T-cell (primary cell): ENCODE data around the gene EOLA1. TPM values are rescaled to one million over a fixed set of nuclear protein-coding genes. Genes with fewer than 3 reads are reported as not detected.
"Not testable (repeated sequence)": the region's sequence is repeated elsewhere in the genome, so short reads cannot be mapped to it uniquely, and the experiment has no call there.

Source experiments
- ATAC-seq, 4 experiments: fragments of 200-7000 bp in 3 of 4; fragments of 150-1000 bp in 1 of 4; cut with Tn5 transposase; replicated peaks in 1 of 4; 1 replicate in 3 of 4; 2 replicates in 1 of 4; pipeline ENCODE4 v1.10.0; 2021; ENCODE audit warnings: moderate library complexity in 3 of 4, mild to moderate bottlenecking in 2 of 4, moderate number of reproducible peaks in 1 of 4
- CTCF ChIA-PET, 2 donors: fragments of 300-600 bp; sonication (Branson Sonifier 250); formaldehyde crosslinking; loops; one replicate each; lab custom pipeline; 2022; ENCODE audit warnings: antibody characterized with exemption in 2 of 2; lab: Charles Lee
- POLR2A ChIA-PET, 2 donors: fragments of 300-600 bp; sonication (Branson Sonifier 250); formaldehyde crosslinking; loops; one replicate each; lab custom pipeline; 2022; ENCODE audit warnings: antibody characterized with exemption in 2 of 2; lab: Charles Lee
- DNase-seq, 35 experiments: peaks; one replicate each; pipeline versions ENCODE4 v3.0.0 to v3.0.0-alpha.2; 2013 to 2023
- H3K27ac ChIP-seq: one replicate; pipeline ENCODE4 v1.5.1; 2013; ENCODE audit warnings: low read length
- H3K27me3 ChIP-seq, 2 experiments: replicated peaks in 1 of 2; 1 replicate in 1 of 2; 2 replicates in 1 of 2; pipeline versions ENCODE4 v1.6.1 to v1.7.0; 2013; ENCODE audit warnings: low read length in 1 of 2, mixed read lengths in 1 of 2; ENCODE audit not compliant: control insufficient read depth in 2 of 2, insufficient read depth in 2 of 2; ENCODE audit errors: extremely low read depth in 1 of 2
- H3K36me3 ChIP-seq, 2 donors: 1 replicate in 1 of 2; 2 replicates in 1 of 2; pipeline versions ENCODE4 v1.6.1 to v1.7.0; 2013; ENCODE audit warnings: low read length in 1 of 2; ENCODE audit not compliant: control insufficient read depth in 2 of 2, insufficient read depth in 1 of 2; ENCODE audit errors: extremely low read depth in 1 of 2
- H3K4me1 ChIP-seq, 2 experiments: 1 replicate in 1 of 2; 2 replicates in 1 of 2; pipeline versions ENCODE4 v1.6.1 to v1.7.0; 2013; ENCODE audit warnings: low read length in 2 of 2, mixed read lengths in 1 of 2; ENCODE audit not compliant: insufficient read depth in 2 of 2, control insufficient read depth in 1 of 2; ENCODE audit errors: extremely low read depth in 1 of 2
- H3K4me3 ChIP-seq, 2 donors: 1 replicate in 1 of 2; 2 replicates in 1 of 2; pipeline versions ENCODE4 v1.5.1 to v1.7.0; 2013; ENCODE audit warnings: mild to moderate bottlenecking in 2 of 2, low read length in 1 of 2, moderate library complexity in 1 of 2; ENCODE audit not compliant: control insufficient read depth in 1 of 2; ENCODE audit errors: extremely low read depth in 1 of 2
- H3K9me3 ChIP-seq: 2 replicates; pipeline ENCODE4 v1.7.0; 2013
- H3K27ac Mint-ChIP-seq, 2 donors: one replicate each; pipeline ENCODE4 v1.8.0; 2020 to 2021; ENCODE audit warnings: mild to moderate bottlenecking in 2 of 2, mixed read lengths in 2 of 2
- H3K27me3 Mint-ChIP-seq, 2 donors: one replicate each; pipeline ENCODE4 v1.8.0; 2021 to 2022; ENCODE audit warnings: mixed read lengths in 2 of 2
- H3K36me3 Mint-ChIP-seq: one replicate; pipeline ENCODE4 v1.8.0; 2021; ENCODE audit warnings: mixed read lengths
- H3K4me1 Mint-ChIP-seq, 3 donors: one replicate each; pipeline ENCODE4 v1.8.0; 2020 to 2022; ENCODE audit warnings: mixed read lengths in 3 of 3, mild to moderate bottlenecking in 1 of 3
- H3K4me3 Mint-ChIP-seq, 3 donors: one replicate each; pipeline ENCODE4 v1.8.0; 2020 to 2022; ENCODE audit warnings: mild to moderate bottlenecking in 3 of 3, mixed read lengths in 3 of 3, moderate library complexity in 3 of 3
- H3K9me3 Mint-ChIP-seq, 3 donors: one replicate each; pipeline ENCODE4 v1.8.0; 2020 to 2022; ENCODE audit warnings: mixed read lengths in 3 of 3
- WGBS: methylation state at CpG from one replicate; pipeline ENCODE4 v1.1.5; 2013; ENCODE audit warnings: missing lambda C conversion rate; ENCODE audit not compliant: insufficient coverage; 5-methylcytosine and 5-hydroxymethylcytosine counted together
- total RNA-seq, 35 experiments: library from RNA in 6 of 35; stranded (reverse) in 6 of 35; fragments of 120-200 nt in 1 of 35; gene quantifications; one replicate each; pipeline versions ENCODE4 v1.2.1 to v1.2.4 and lab custom pipeline; 2013 to 2026

EOLA1 gene
- total RNA-seq, 5 donors from 2014 or later (not counting 1 experiment from before 2014, with no cell fraction given) = 24.1 to 79.0 (median 39.4) TPM

GRCh38 chrX:149525389-149525788 is 15.4 kb upstream of the EOLA1 start:
- peaks cover 5 to 51% of the 10 kb centered on the region in 2 experiments for H3K4me1 ChIP-seq
- H3K27ac ChIP-seq = peak overlapping the region; percentile 91
- H3K4me3 ChIP-seq, H3K9me3 Mint-ChIP-seq, H3K36me3 Mint-ChIP-seq, POLR2A ChIA-PET, H3K27me3 Mint-ChIP-seq, H3K9me3 ChIP-seq, H3K27me3 ChIP-seq, H3K36me3 ChIP-seq: not testable (repeated sequence)
- H3K27ac Mint-ChIP-seq = peak overlapping the region; percentile 91 to 97
- DNase-seq (peak in 34 of 35 experiments; percentile 50 to 83 (median 68)), ATAC-seq (peak; percentile 81 to 86 (median 84))
- CTCF ChIA-PET = interaction anchor here in 1 of 2 donors (1.1 kb wide), 1 partner anchor 15 kb away, joined by 3 read pairs; no protein-coding TSS in a partner anchor
- WGBS = no CpG with 5 or more reads among the region's 10 CpGs
- peaks cover 23 to 52% (median 43%) of the 10 kb centered on the region in 3 donors for H3K4me1 Mint-ChIP-seq
- peak overlapping the region in 2 of 3 donors; percentile 13 to 37 for H3K4me3 Mint-ChIP-seq

- not testable (repeated sequence) for H3K36me3 Mint-ChIP-seq, H3K36me3 ChIP-seq, H3K27me3 ChIP-seq, H3K27me3 Mint-ChIP-seq, H3K9me3 Mint-ChIP-seq, H3K4me3 ChIP-seq, H3K9me3 ChIP-seq
- peak overlapping the region; percentile 91 to 97 for H3K27ac Mint-ChIP-seq
- WGBS = no CpG with 5 or more reads among the region's 5 CpGs
- peak overlapping the region; percentile 37 to 61 (median 50) for H3K4me3 Mint-ChIP-seq
- H3K4me1 ChIP-seq = peaks cover 5 to 50% of the 10 kb centered on the region in 2 experiments
- peak in 17 of 35 experiments; percentile 13 to 68 (median 26) for DNase-seq
- ChIA-PET CTCF (interaction anchor here (0.7 to 1.1 kb wide), 4 partner anchors 14 to 20 kb away, joined by 3 to 5 read pairs (median 4); partner anchors contain the start of gene IDS (in 1 of the 2)), POLR2A (interaction anchor here in 1 of 2 donors (1.2 kb wide), 2 partner anchors 14 to 21 kb away, joined by 11 to 26 read pairs; partner anchors contain the start of genes EOLA1 and IDS)
- peaks cover 18 to 48% (median 38%) of the 10 kb centered on the region in 3 donors for H3K4me1 Mint-ChIP-seq
- ATAC-seq = peak; percentile 37 to 73 (median 66)
- H3K27ac ChIP-seq = peak overlapping the region; percentile 91
Measured at GRCh38 chrX:149525903-149526302, 14.9 kb upstream of the EOLA1 start.

- not testable (repeated sequence) for H3K4me3 ChIP-seq, H3K4me3 Mint-ChIP-seq, H3K36me3 Mint-ChIP-seq, H3K27me3 Mint-ChIP-seq, H3K9me3 ChIP-seq, H3K27me3 ChIP-seq, ATAC-seq, H3K9me3 Mint-ChIP-seq, H3K36me3 ChIP-seq
- peak in 1 of 35 experiments; percentile 22 for DNase-seq
- Mint-ChIP-seq H3K4me1 (peaks cover 12 to 43% (median 33%) of the 10 kb centered on the region in 3 donors), H3K27ac (peak overlapping the region; percentile 91 to 97)
- CTCF ChIA-PET = interaction anchor here (0.7 to 1.0 kb wide), 3 partner anchors 14 to 21 kb away, joined by 3 to 5 read pairs (median 4); partner anchors contain the start of gene IDS (in 1 of the 2)
- WGBS = no CpG with 5 or more reads among the region's 13 CpGs
- POLR2A ChIA-PET = interaction anchor here (1.2 to 1.9 kb wide), 3 partner anchors 13 to 21 kb away, joined by 6 to 26 read pairs (median 11); partner anchors contain the start of genes EOLA1 (in 1 of the 2) and IDS (in 1 of the 2)
- Histone ChIP-seq H3K4me1 (peaks cover 5 to 46% of the 10 kb centered on the region in 2 experiments), H3K27ac (peak overlapping the region; percentile 91)
Measured at GRCh38 chrX:149526318-149527033, 14.3 kb upstream of the EOLA1 start.

DNA sequence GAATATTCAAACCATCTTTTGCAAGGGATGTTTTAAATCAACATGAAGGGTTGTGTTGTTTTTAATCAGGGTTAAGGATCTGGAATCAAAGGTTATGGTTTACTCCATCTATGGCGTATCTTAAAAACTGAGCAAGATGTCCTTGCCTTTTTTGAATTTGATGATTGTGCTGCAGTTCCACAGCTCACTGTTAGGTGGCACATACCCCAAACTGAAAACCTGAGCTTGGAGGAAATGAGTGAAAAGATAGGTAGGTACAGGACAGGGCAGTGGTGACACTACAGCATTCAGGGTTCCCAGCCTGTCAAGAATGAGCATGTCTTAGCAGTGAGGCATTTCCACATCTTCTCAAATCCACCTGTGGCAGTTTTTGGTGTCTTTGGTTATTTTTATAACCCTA is 13.1 kb upstream of the EOLA1 start:
- Mint-ChIP-seq H3K4me3 (no peak overlapping the region), H3K36me3 (peaks cover 4% of the 10 kb centered on the region), H3K27ac (peak overlapping the region; percentile 50 to 87), H3K4me1 (peaks cover 5 to 37% (median 27%) of the 10 kb centered on the region in 3 donors), H3K9me3 (no peaks in the 10 kb centered on the region), H3K27me3 (peaks cover 0 to 6% of the 10 kb centered on the region in 2 donors)
- DNase-seq (peak in 14 of 35 experiments; percentile 11 to 65 (median 30)), ATAC-seq (peak in 1 of 4 experiments; percentile 32)
- Histone ChIP-seq H3K9me3 (no peaks in the 10 kb centered on the region), H3K27me3 (no peaks in the 10 kb centered on the region), H3K27ac (no peak overlapping the region), H3K4me3 (no peak overlapping the region), H3K4me1 (peaks cover 2 to 36% of the 10 kb centered on the region in 2 experiments), H3K36me3 (no peaks in the 10 kb centered on the region)
- WGBS = no CpG with 5 or more reads among the region's 1 CpG
- CTCF ChIA-PET = interaction anchor here in 1 of 2 donors (1.0 to 1.9 kb wide), 4 partner anchors 12 to 411 kb away, joined by 3 to 23 read pairs (median 4); partner anchors contain the start of gene EOLA1
- POLR2A ChIA-PET = interaction anchor here (0.5 to 1.9 kb wide), 4 partner anchors 12 to 13 kb away, joined by 3 to 7 read pairs (median 5); no protein-coding TSS in a partner anchor

GRCh38 chrX:149528381-149528780 is 12.4 kb upstream of the EOLA1 start:
- DNase-seq (no peak), ATAC-seq (no peak)
- peaks cover 0 to 30% of the 10 kb centered on the region in 2 experiments for H3K4me1 ChIP-seq
- H3K36me3 ChIP-seq = no peaks in the 10 kb centered on the region
- Mint-ChIP-seq H3K36me3 (peaks cover 4% of the 10 kb centered on the region), H3K27ac (peak overlapping the region in 1 of 2 donors; percentile 17), H3K4me1 (peaks cover 5 to 33% (median 27%) of the 10 kb centered on the region in 3 donors), H3K4me3 (no peak overlapping the region), H3K27me3 (peaks cover 0 to 6% of the 10 kb centered on the region in 2 donors), H3K9me3 (no peaks in the 10 kb centered on the region)
- ChIA-PET CTCF (interaction anchor here (0.6 to 1.9 kb wide), 7 partner anchors 11 to 1429 kb away, joined by 3 to 23 read pairs (median 5); no protein-coding TSS in a partner anchor), POLR2A (interaction anchor here in 1 of 2 donors (0.8 to 1.7 kb wide), 4 partner anchors 11 to 412 kb away, joined by 4 to 10 read pairs (median 6); partner anchors contain the start of gene EOLA1)
- H3K4me3 ChIP-seq = no peak overlapping the region
- no peaks in the 10 kb centered on the region for H3K27me3 ChIP-seq
- H3K27ac ChIP-seq = no peak overlapping the region
- no peaks in the 10 kb centered on the region for H3K9me3 ChIP-seq
- no CpG with 5 or more reads among the region's 1 CpG for WGBS

DNA sequence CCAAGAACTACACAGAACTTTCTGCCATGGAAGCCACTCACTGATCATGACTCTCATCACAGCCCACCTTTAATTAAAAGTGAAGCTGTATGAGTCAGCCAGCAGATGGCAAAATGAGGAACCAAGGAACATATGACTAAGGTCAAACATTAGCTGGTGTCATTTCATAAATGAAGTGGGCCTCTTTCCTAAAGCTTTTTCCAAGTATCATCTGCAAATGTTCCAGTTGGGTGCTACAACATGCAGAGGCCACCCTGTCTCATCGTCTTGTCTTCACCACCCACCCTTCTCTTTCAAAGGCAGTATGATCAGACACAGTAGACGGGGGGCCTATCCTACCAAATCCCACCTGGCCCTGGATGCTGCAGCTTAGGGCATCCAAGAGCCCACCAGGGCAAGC is 9.2 kb upstream of the EOLA1 start:
- H3K27me3 ChIP-seq = no peaks in the 10 kb centered on the region
- no peak overlapping the region for H3K4me3 ChIP-seq
- H3K9me3 ChIP-seq = no peaks in the 10 kb centered on the region
- WGBS = 50% methylated on average over 2 of the region's 2 CpGs
- ChIA-PET CTCF (interaction anchor here in 1 of 2 donors (2.7 kb wide), 1 partner anchor 8 kb away, joined by 12 read pairs; no protein-coding TSS in a partner anchor), POLR2A (no interaction called here)
- peaks cover 0 to 4% of the 10 kb centered on the region in 2 donors for H3K36me3 ChIP-seq
- no peak overlapping the region for H3K27ac ChIP-seq
- ATAC-seq (no peak), DNase-seq (no peak)
- Mint-ChIP-seq H3K4me1 (peaks cover 5 to 12% (median 8%) of the 10 kb centered on the region in 3 donors), H3K4me3 (no peak overlapping the region), H3K9me3 (no peaks in the 10 kb centered on the region), H3K36me3 (peaks cover 4% of the 10 kb centered on the region), H3K27me3 (peaks cover 0 to 6% of the 10 kb centered on the region in 2 donors), H3K27ac (no peak overlapping the region)
- peaks cover 0 to 5% of the 10 kb centered on the region in 2 experiments for H3K4me1 ChIP-seq
